SU-DHL-6 (cell line): ENCODE results near the gene OR5T2.

ENCODE experiments used
- CTCF ChIP-seq: fragments of 200-600 bp; sonication (generic); IDR thresholded peaks from one replicate; pipeline ENCODE4 v1.5.1; 2017; ENCODE audit warnings: antibody characterized with exemption, mild to moderate bottlenecking, low read length, moderate library complexity; ENCODE audit not compliant: insufficient read depth, poor library complexity, severe bottlenecking
- EZH2phosphoT487 ChIP-seq: fragments of 200-600 bp; sonication (generic), shearing (Covaris generic); conservative IDR thresholded peaks from 2 replicates; pipeline ENCODE4 v1.6.1; 2018; ENCODE audit warnings: mild to moderate bottlenecking, antibody characterized with exemption, low read length, moderate library complexity, mixed read lengths

- TF ChIP-seq CTCF (no peak), EZH2phosphoT487 (no peak)
Measured at GRCh38 chr11:56271092-56271491, 37.0 kb upstream of the OR5T2 start.
